HG02642 (cell line): ENCODE measurements around the gene KANSL1.
"Not testable (repeated sequence)": the region's sequence is repeated elsewhere in the genome, so short reads cannot be mapped to it uniquely, and the experiment has no call there.

ENCODE experiments used
- ATAC-seq: cut with Tn5 transposase; IDR thresholded peaks from one replicate; pipeline ENCODE4 v1.9.1; 2021; ENCODE audit warnings: mild to moderate bottlenecking; ENCODE audit not compliant: unreplicated experiment, poor library complexity

The KANSL1 gene

GRCh38 chr17:46087871-46088270, 105.4 kb downstream of the KANSL1 start:
- not testable (repeated sequence) for ATAC-seq

- ATAC-seq: no peak
Observed at GRCh38 chr17:46086821-46087220, 106.4 kb downstream of the KANSL1 start.

- ATAC-seq: no peak
Observed at GRCh38 chr17:46085522-46085921, 107.7 kb downstream of the KANSL1 start.

GRCh38 chr17:46082257-46082656, 111.0 kb downstream of the KANSL1 start:
- no peak for ATAC-seq

- no peak for ATAC-seq
Observed at GRCh38 chr17:46081018-46081320, 112.3 kb downstream of the KANSL1 start.

- no peak for ATAC-seq
Observed at GRCh38 chr17:46080118-46081017, 112.9 kb downstream of the KANSL1 start.

- ATAC-seq: no peak
Observed at GRCh38 chr17:46078675-46079074, 114.6 kb downstream of the KANSL1 start.

- no peak for ATAC-seq
Observed at GRCh38 chr17:46074540-46074939, 118.7 kb downstream of the KANSL1 start.

GRCh38 chr17:46072998-46073397, 120.2 kb downstream of the KANSL1 start:
- ATAC-seq: no peak

- no peak for ATAC-seq
Observed at GRCh38 chr17:46071796-46072195, 121.4 kb downstream of the KANSL1 start.

GRCh38 chr17:46064460-46064859, 128.8 kb downstream of the KANSL1 start:
- ATAC-seq: no peak

GRCh38 chr17:46063241-46063640, 130.0 kb downstream of the KANSL1 start:
- ATAC-seq: no peak

GRCh38 chr17:46061435-46061834, 131.8 kb downstream of the KANSL1 start:
- no peak for ATAC-seq

- ATAC-seq: no peak
Observed at GRCh38 chr17:46060461-46060860, 132.8 kb downstream of the KANSL1 start.

GRCh38 chr17:46059486-46059885, 133.7 kb downstream of the KANSL1 start:
- no peak for ATAC-seq

- ATAC-seq: no peak
Observed at GRCh38 chr17:46057366-46057765, 135.9 kb downstream of the KANSL1 start.

GRCh38 chr17:46056800-46057304, 136.4 kb downstream of the KANSL1 start:
- ATAC-seq: no peak

- ATAC-seq: no peak
Observed at GRCh38 chr17:46053911-46054534, 139.2 kb downstream of the KANSL1 start.

- no peak for ATAC-seq
Observed at GRCh38 chr17:46049656-46050055, 143.6 kb downstream of the KANSL1 start.

GRCh38 chr17:46047856-46048255, 145.4 kb downstream of the KANSL1 start:
- ATAC-seq: no peak

- ATAC-seq: no peak
Observed at GRCh38 chr17:46047398-46047797, 145.8 kb downstream of the KANSL1 start.

- no peak for ATAC-seq
Observed at GRCh38 chr17:46046957-46047356, 146.3 kb downstream of the KANSL1 start.
